Lower leg skin (tissue), 3 donors: ENCODE results near the gene SLC6A5.

Experiments used
- CTCF ChIP-seq, 3 donors: fragments of 450-650 bp; IDR thresholded peaks; one replicate each; pipeline ENCODE4 v1.5.1; 2016; ENCODE audit warnings: antibody characterized with exemption in 3 of 3, mild to moderate bottlenecking in 3 of 3, moderate library complexity in 2 of 3
- POLR2A ChIP-seq, 2 donors: fragments of 450-650 bp; IDR thresholded peaks; one replicate each; pipeline ENCODE4 v1.6.1; 2016 to 2017; ENCODE audit warnings: antibody characterized with exemption in 2 of 2, mild to moderate bottlenecking in 1 of 2, moderate library complexity in 1 of 2

DNA sequence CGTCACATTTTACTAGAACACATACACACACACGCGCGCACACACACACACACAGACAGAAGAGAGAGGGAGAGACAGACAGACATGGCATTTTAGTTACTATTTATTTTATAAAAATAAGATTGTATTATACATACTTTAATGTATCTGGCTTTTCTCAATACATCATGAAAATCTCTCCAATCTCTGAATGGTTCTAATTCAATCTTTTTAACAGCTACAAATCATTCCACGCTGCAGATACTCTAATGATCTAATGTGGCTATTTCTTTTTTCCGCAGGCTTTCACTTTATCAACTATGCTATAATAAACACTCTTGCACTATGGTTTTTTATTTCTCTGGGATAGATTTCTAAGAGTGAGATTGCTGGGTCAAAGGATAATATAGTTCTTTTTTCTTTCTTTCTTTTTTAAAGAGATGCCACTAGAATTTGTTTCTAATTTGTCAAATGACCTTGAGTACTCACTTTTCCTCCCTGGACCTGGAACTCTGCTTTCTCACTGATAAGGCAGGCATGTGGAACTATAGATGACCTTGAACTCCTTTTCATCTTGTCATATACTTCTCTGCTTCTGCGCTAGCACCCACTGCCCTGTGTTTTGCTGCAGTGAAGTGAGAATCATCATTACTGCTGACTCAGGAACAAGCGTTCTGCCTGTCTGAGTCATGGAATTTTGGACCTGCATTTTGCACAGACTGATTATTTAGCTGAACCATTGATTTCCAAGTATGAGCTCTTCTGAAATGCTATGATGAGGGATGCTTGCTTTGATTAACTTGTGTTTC lies 4.9 kb upstream of the SLC6A5 start:
- TF ChIP-seq CTCF (IDR thresholded peaks at IDR 0.05): no peak
- no peak for TF ChIP-seq POLR2A (IDR thresholded peaks at IDR 0.05)
